GM19324 (cell line): ENCODE data around the gene DHRS7.

ENCODE experiments used
- ATAC-seq: cut with Tn5 transposase; IDR thresholded peaks from one replicate; pipeline ENCODE4 v1.9.1; 2021; ENCODE audit warnings: mild to moderate bottlenecking, moderate library complexity; ENCODE audit not compliant: unreplicated experiment, low FRiP score

DHRS7 gene, protein sequence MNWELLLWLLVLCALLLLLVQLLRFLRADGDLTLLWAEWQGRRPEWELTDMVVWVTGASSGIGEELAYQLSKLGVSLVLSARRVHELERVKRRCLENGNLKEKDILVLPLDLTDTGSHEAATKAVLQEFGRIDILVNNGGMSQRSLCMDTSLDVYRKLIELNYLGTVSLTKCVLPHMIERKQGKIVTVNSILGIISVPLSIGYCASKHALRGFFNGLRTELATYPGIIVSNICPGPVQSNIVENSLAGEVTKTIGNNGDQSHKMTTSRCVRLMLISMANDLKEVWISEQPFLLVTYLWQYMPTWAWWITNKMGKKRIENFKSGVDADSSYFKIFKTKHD

DNA sequence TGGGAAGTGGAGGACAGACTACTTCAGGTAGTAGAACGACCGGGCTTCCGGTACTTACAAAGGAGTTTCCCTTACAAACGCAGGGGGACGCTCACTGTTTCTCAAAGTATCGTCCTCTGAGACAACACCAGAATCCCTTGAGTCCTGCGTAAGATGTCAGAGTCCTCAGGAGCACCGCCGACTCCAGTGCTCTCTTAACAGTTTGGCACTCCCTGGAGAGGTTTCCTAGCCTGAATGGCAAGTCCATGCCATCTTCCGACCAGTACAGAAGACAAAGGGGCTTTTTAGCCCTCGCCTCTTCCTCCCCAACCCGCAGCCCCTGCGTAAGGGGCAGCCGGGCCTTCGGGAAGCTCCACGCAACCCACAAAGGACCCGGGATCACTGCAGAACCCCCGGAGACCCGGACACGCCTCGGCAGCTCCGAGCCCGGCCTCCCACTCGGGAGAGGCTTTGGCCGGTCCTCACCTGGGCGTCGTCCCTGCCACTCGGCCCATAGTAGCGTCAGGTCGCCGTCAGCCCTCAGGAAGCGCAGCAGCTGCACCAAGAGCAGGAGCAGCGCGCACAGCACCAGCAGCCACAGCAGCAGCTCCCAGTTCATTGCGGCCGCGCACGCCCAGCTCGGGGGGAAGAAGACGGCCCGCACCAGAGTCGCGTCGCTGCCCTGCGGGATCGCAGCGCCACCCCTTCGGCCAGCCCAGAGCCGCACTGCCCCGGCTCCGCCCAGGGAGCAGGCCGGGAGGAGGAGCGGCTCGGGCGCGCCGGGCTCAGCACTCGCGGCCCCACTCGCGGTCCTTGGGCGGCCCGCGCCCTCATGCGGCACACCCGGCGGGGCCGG lies at the start of gene DHRS7:
Gene DHRS7, minus strand, starts transcription at position 687 of the 835 bp plus-strand sequence. Its CDS starts 89 bp downstream, at position 598.
- peak; percentile 95 for ATAC-seq

DNA sequence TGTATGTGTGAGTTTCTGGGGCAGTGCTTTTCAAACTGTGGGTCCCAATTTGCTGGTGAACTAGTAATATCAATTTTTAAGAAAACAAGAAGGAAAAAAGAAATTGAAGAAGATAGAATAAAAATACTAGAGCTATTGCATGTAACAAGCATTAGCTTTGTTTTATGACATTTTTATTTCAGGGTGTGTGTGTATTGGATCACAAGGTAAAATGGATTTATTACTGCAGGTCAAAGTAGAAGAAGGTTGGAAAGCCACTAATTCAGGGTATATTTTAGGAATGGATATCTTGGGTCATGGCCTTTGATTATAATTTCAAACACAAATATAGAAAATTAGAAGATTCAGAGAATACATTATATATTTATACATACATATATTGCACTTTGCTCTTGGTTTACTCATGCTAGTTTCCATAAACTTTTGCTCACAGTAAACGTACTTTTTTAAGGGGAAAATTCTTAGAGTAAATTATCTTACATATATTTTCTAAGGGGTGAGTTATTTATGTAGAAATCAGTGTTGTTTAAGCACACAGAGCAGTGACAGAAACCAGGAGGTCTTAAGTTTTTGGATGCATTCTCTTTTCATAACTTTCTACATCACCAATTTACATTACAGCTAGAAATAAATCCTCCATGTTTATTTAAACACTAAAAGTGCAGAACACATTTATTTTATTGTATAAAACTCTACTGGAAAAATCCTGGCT lies 49.4 kb upstream of the DHRS7 start:
- ATAC-seq: no peak

DNA sequence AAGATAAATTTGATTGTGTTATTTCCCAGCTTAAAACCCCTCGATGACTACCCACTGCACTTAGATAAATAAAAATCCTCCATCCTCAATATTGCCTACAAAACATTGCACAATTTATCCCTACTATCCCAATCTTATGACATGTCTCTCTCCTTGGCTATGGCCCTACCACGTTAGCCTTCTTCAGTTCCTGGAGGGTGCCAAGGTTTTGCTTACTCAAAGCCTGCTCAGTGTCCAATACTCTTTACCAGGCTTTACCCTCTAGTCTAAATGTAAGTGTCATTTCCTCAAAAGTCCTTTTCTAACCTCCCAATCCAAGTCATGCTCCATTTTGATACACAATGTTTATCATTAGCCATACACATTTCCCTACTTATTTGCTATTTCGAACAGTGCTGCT lies 48.8 kb upstream of the DHRS7 start:
- no peak for ATAC-seq

DNA sequence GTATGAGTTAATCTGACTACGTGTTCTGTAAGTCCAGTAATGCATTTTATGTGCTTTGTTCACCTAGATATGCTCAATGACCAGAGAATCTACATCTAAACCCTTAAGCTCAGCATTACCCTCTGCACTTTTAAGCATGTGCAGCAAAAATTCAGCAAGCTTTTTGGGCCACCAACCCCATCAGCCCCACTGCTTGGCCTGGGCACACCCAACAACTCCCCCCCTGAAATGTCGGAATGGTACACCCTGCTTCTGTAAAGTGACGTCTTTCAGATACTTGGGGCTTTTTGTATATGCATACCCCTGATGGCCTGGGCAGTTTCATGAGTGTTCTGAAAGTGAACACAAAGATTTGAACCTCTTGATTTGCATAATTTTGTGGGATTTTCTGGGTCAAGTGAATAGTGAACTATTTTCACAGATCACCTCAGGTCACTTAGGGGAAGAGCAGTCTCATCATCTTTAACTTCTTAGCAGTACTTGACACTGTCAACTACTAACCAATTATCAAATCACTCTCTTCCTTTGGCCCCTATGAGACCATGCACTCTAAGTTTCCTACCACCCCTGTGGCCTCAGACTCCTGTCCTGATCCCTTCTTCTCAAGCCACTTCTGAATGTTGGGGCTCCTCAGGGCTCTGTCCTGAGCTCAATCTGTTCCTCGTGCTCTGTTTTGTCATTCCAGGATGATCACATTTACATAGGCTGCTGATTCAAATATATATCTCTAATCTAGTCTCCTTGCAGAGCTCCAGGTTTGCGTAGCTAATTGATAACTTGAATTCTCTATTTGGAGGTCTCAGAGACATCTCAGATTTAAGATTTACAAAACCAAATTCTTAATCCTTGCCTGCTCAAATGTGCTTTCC lies 47.5 kb upstream of the DHRS7 start:
- ATAC-seq: peak; percentile 91

DNA sequence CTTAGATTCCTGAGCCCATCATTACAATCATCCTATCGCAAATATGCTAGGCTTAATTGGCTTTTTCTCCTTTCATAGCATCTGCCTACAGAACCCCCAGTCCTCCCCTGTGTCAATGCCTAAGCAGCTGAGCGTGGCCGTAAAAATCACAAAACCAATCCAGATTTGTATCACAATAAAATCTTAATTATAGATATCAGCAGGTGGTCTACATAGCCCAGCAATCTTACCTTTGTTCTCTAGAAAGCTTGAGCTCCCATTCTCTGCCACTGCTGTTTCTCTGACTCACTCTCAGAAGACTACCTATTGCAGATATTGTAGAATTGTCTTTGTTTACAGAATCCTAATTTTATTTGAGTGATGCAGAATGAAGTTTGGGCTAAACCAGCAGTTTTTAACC lies 46.0 kb upstream of the DHRS7 start:
- no peak for ATAC-seq

DNA sequence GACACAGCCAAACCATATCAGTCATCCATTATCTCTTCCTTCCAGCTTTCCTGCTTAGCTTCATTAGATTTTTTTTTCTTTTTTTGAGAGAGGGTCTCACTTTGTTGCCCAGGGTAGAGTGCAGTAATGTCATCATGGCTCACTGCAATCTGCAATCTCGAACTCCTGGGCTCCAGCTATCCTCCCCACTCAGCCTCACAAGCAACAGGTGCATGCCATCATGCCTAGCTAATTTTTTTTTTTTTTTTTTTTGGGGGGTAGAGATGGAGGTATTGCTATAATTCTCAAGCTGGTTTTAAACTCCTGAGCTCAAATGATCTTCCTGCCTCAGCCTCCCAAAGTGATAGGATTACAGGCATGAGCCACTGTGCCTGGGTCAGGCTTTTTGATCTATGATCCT lies 45.5 kb upstream of the DHRS7 start:
- ATAC-seq: no peak

DNA sequence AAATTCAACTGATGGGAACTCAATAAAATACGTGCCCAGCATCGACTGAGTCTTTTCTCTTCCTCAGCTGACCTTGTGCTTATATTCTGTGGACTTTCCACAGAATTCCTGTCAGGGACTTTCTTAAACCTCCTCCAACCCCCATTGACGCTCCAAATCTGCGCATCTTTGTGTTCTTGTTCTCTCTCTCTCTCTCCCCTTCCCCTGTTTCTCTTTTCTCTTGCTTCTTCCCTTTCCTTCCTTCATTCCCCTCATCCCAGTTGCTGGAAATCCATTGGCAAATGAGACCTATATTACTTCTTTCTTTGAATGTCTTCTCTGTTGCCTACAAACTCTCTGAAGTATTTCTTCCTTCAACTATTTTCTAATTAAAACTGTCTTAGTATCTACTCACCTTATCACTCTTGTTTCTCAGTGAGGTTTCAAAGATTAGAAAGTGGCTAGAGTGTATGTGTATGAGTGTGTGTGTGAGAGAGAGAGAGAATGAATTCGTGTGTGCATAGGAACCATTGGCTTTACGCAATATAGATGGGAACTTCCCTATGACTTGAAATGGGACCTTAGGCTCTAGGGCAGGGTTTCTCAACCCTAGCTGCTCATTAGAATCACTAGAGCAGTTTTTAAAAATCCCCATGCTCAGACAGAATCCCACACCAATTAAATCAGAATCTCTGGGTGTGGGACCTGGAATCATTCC lies 41.8 kb upstream of the DHRS7 start:
- ATAC-seq: no peak

DNA sequence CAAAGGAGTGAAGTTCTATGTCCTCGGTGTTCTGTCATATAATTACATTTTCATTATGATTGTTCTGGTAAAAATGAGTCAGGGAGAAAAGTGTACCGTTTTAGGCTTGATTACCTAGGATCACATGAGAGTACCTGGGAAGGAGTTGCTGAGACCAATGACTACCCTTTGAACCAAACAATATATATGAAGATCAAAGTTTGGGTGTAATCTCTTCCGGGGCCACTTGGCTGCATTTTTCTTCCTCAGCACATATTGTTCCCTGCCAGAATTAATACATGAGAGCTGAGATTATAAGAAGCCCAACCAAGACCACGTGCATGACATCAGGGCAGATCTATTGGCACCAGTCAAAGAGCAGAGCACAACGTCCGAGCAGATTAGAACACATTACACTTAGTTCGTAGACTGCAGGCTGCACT lies 41.1 kb upstream of the DHRS7 start:
- ATAC-seq: no peak

DNA sequence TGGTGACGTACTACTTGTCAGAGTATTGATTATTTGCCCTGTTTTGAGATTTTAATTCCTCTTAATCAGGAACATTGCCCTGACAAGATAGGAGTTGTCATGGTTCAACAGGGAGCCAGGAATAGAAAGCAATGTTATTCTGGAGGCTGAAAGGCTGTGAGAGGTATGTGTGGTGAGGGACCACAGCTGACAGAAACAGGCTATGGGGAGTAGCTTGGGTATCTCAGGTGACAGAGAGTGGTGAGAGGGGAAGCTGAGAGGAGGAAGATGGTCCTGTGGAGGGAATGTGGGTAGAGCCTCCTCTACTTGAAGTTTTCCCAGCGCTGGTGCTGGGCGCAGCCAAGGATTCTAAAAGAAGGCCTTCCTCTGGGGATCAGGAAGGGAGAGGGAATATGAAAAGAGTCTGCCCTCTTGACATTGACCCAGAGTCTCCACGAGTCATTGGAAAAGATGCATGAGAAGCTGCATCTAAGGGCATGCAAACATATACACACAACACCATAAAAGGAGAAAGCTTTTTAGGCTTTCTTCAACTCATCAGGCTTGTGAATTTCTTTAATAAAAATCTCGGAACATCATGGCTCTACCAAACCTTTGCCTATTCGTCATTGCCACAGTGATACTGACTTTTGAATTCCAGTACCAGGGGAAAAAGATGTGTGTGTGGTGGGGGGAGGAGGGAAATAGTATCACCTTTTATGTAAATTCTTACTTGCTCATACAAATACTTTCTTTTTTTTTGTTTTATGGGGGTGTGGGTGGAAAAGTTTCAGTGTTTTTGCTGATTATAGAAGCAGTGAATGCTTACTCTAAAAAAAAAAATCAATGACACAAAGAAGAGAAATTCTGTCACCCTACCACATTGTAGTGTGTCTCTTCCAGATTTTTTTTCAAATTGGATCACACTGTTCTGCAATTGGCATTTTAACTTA lies 39.9 kb upstream of the DHRS7 start:
- peak; percentile 68 for ATAC-seq

DNA sequence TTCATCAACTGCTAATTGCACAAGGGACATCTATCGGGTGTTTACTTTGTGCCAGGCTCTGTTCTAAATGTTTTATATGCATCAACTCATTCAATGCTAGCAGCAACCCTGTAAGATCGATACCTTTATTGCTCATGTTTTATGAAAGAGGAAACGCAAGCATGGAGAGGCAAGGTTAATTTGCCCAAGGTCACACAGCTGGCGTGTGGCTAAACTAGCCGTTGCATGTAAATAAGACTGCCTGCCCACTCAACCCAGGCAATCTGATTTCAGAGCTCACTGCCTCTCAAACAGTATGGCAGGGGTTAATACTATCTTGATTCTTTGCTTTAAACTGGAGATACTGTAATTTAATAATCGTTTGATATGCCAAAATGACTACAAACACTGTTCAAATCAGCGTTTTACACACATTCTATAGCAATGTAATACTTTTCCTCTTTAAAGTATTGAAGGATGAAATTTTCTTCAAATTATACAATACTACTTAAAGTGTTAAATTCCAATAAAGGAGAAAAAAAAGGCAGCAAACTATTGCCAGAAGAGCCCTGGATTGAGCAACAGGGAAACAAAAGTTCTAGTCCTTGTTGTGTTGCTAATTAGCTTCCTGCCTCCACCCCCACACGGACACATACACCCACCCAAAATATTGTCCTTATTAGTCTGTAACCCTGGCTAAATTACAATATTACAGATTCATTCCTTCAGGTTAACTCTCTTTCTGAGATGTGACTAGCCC lies 39.1 kb upstream of the DHRS7 start:
- peak; percentile 88 for ATAC-seq

DNA sequence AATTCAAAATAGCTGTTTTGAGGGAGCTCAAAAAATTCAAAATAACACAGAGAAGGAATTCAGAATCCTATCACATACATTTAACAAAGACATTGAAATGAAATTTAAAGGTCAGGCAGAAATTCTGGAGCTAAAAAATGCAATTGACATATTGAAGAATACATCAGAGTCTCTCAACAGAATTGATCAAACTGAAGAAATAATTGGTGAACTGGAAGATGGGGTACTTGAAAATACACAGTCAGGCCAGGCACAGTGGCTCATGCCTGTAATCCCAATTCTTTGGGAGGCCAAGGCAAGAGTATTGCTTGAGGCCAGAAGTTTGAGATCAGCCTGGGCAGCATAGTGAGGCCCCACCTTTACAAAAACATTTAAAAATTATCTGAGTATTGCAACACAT lies 34.1 kb upstream of the DHRS7 start:
- no peak for ATAC-seq

DNA sequence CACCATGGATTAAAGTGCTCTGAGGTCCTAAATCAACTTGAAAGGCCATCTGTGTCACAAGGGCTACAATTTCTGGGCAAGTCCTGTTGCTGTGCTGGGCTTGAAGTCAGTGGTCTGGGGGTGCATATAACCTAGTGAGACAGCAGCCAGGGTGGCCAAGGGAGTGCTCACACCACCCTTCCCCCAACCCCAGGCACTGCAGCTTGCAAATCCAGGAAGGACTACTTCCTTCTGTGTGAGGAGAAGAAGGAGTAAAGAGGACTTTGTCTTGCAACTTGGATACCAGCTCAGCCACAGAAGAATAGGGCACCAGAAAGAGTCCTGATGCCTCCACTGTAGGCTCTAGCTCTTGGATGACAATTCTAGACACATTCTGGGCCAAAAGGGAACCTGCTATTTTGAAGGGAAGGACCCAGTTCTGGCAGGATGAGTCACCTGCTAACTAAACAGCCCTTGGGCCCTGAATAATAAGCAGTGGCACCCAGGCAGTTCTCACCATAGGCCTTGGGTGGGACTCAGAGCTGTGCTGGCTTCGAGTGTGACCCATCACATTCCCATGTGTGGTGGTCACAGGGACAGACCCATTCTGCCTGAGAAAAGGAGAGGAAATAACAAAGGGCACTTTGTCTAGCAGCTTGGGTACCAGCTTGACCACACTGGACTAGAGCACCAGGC lies 32.6 kb upstream of the DHRS7 start:
- no peak for ATAC-seq

DNA sequence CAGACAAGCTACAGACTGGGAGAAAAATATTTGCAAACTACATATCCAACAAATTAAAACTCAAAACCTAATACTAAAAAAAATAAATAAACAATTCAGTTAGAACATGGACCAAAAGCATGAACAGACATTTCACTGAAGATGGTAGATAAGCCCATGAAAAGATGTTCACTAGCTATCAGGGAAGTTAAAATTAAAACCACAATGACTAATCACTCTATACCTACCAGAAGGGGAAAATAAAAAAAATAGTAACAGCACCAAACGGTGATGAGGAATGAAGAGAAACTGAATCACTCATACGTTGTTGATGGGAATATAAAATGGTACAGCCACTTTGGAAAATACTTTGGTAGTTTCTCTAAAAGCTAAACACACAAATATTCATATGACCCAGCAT lies 31.1 kb upstream of the DHRS7 start:
- ATAC-seq: no peak

DNA sequence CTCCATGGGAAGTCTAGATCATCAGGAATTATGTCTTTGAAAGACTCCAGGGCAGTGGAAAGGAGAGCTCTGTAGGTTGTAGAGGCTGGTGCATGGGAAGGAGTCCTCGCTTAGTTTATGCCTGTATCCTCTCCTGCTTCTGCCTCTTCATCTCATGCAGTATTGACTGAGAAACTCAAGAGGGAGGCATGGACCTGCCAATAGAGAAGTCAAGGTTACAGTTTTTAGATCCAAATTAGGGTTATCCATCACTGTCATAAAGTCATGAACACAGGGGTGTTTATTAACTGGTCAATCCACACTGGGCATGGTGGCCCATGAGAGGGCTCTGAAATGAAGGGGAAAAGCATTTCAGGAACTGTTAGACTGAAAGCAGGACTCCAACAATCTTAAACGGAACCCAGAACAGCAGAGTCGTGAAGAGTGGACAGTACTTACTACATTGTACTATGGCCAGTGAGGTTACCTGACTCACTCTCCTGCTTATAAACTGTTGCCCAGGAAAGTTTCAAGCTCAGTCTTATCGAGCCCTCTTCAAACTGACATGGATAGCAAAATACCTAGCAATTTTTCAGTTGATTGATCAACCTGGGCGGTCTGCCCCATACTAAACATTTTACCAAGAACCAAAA lies 30.1 kb upstream of the DHRS7 start:
- ATAC-seq: no peak

DNA sequence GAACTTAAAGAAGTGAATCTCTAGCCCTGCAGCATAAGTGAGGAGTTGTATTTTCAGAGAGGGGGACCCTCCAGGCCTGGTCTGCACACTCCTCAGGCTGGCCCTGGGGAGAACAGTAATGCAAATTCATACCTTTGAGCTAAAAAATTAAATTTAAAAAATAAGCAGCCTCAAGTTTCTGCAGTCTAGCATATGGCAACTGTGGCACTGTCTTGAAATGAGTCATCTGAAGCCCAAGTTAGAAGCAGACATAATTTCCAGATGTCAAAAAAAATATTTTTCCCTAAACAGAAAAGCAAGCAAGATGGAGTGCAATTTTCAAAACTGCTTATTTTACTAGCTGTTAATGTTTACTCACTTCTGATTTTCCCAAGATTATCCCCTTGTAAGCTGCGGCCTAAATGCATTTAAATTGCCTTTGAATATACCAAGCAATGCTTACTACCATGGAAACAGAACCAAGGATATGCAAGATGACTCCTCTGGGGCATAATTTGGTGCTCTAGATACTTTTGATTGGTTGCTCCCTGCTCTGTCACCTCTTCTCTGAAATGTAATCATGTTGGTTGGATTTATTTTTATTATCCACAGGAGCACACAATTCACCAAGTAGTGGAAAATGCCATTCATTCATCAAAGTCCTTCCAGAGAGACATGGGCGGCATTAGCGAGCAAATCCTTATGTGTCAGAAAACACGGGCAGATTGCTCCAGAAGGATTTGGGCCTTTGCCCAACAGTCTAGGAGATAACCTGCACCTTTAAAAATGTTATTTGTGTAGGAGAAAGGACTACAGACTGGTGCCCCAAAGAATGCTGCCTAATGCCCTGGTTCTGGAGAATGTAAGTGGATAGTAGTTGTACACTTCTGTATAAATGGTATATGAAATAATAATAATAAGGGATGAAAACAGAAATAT lies 25.0 kb upstream of the DHRS7 start:
- ATAC-seq: no peak

DNA sequence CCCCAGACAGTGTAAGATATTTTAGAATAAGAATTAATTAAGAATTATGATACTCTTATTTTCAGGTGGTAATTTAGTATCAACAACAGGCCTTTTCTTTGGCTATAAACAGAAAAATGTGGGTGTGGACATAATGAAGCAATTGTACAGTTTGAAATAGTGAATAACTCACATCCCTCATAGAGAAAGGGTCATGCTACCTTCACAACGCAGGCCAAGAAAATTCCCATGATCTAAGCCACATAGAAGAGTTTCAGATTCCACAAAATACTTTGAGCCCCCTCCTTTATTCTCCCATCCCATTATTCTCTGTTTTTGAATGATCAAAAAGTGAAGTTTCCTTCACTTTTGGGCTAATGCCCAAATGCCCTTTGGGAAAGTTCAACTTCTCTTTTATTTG lies 23.5 kb upstream of the DHRS7 start:
- ATAC-seq: no peak
